ENCODE measurements around the gene GPATCH1.

GPATCH1 gene

DNA sequence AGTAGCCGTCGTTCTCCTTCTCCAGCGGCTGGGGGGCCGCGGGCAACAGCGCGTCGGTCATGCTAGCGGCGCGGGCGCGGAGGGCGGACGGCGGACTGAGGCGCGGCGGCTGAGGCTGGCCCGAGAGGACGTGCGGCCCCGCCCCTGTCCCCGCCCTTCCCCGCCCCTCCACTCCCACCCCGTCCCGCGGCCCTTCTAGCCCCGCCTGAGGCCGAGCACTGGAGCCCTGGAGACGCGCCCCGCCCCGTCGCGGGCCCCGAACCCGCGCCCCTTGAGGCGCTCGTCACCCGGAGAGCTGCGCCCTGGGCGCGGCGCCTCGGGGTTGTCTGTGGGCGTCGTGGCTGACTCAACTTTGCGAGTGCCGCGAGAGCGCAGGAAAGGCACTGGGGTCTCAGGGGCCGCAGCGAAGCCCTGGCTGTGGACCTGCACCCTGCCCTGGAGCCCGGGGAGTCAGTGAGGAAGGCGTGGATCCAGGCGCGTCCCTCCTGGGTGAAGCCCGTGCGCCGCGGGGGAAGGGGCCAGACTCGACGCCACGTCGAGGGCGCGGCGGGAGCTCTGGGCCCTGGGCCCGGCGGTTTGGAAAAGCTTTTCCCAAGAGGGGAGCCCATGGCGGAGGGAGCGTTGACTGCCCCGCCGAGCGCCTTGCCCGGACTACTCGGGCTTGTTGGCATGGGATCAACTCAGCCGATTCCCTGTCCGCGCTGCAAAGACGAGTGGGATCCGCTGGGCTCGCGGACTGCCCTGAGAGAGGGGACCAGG is 16.0 kb upstream of the GPATCH1 start, which contains the start of gene RHPN2:
Gene RHPN2, minus strand, starts transcription at position 97 of the 759 bp plus-strand sequence. Its CDS starts 36 bp downstream, at position 61.
- DNase-seq, result no peak

DNA sequence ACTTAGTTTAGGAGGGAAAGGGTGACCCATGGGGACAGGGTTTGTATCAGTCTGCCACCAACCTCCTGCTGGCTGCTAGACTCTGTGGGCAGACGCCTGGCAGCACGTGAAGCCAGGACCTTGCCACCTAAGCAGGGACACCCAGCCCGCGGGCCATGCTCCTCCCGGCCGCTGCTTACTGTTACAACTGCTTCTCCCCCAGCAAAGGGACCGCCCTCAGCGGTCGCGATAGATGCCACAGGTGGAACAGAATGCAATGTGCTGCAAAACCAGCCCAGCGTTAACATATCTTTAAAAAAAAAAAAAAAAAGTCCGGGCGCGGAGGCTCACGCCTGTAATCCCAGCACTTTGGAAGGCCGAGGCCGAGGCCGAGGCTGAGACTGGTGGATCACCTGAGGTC is 14.4 kb upstream of the GPATCH1 start:
- no peak for DNase-seq

DNA sequence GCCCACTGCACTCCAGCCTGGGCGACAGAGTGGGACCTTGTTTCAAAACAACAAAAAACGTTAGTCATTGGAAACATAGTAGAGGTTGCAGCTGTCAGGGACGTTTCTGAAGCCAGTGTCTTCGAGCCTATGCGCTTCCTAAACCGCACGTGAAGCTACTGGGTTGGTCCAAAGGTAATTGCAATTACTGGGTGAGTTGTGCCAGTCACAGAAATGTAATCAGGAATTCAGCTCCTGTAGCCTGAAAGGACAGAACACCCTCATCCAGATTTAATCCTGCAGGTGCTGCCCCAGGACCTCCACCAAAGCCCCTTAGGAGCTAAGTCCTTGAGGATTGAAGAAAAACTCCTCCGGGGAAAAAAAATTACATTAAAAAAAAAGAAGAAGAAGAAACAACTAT is 13.9 kb upstream of the GPATCH1 start:
- no peak for DNase-seq

DNA sequence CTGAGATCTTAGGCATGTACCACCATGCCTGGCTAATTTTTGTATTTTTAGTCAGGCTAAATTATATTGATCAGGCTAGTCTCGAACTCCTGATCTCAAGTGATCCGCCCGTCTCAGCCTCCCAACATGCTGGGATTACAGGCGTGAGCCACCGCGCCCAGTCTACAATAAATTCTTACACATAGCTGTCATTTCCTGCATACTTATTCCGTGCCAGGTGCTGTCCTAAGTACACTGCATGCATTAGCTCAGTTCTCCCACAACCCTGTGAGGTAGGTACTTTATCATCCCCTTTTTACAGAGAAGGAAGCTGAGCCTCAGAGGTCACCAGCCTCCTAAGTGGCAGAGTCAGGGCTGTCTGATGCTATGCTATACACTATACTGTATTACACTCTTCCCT is 9.1 kb upstream of the GPATCH1 start:
- DNase-seq, result no peak

DNA sequence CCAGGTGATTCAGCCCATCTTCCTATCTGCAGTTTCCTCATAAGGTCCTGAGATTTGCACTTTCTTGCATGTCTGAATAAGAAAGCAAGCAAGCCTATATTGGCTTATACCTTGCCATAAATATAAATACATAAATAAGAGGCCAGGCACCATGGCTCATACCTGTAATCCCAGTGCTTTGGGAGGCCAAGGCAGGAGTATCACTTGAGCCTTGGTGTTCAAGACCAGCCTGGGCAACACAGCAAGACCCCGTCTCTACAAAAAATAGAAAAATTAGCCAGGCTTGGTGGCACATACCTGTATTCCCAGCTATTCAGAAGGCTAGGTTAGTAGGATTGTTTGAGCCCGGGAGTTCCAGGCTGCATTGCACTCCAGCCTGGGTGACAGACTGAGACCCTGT is 5.5 kb upstream of the GPATCH1 start:
- no peak for DNase-seq

DNA sequence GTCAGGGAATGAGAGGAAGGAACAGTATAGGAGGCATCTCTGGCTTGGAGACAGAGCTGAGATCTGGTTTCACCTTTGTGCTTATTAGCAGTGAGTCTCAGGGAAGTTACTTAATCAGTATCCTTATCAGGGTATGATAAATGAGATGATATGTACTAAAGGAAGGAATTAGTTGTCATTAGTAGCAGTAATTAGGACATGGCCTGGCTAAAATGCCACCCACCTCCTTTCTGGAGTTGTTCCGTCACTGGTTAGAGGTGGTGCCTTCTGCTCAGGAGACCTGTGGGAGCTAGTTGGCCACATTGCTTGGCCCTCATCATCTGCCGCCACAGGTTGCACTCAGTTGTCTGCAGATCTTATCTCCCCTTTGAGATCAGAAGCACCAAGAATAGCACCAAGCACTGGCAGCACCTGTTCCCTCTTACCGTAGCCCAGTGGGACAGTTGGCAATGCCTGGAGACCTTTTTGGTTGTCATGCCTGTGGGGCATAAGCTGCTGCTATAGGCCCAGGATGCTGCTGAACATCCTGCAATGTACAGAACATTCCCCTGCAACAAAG is 4.7 kb downstream of the GPATCH1 start:
- DNase-seq, result no peak

DNA sequence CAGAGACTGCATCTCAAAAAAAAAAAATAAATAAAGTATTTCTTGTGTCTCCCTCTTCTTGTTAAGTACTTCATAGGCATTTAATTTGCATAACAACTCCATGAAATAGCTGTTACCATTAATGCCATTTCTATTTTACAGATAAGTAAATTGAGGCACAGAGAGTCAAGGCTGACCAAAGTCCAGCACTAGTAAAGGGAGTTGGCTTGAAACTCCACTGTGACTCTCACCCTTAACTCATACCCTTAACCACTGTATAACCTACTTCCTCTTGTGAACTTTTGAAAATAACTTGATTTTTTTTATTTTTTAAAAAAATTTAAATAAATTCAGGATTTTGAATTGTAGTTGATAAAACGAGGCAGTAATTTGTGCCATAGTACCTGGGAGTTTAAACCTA is 6.0 kb downstream of the GPATCH1 start:
- DNase-seq, result no peak

DNA sequence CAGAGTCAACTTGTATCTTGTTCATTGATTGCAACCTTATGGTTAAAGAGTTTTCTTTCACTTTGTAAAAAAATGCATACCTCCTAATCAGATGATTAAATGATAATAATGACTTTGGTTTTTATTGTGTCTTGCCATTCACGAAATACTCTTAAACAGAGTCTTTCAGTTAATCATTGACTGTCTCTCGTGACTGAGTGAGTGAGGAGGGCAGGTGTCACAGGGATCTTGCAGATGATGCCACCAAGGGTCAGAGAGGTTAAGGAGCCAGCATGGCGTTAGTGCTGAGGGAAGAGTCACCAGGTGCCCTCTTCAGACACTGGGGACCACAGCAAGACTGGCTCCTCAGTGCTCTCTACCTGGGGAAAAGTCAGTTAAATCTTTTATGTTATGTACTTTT is 8.0 kb downstream of the GPATCH1 start:
- no peak for DNase-seq

DNA sequence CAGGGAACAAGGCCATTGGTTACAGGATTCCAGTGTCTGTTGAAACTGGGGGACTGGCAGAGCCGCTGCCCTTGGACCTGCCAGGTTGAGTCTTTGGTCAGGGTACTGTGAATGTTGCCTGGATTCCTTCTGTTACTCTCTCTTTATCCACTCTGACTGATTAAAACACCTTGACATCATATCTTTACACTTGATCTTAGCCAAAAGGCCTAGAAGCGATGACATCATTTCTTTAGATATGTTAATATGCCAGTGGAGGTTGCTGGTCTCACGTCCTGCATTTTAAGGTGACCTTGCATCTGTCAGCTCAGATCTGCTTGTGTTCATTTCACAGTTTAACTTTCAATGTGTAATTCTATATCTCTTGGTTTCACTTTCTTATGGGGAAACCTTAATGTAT is 9.2 kb downstream of the GPATCH1 start:
- DNase-seq, result no peak

DNA sequence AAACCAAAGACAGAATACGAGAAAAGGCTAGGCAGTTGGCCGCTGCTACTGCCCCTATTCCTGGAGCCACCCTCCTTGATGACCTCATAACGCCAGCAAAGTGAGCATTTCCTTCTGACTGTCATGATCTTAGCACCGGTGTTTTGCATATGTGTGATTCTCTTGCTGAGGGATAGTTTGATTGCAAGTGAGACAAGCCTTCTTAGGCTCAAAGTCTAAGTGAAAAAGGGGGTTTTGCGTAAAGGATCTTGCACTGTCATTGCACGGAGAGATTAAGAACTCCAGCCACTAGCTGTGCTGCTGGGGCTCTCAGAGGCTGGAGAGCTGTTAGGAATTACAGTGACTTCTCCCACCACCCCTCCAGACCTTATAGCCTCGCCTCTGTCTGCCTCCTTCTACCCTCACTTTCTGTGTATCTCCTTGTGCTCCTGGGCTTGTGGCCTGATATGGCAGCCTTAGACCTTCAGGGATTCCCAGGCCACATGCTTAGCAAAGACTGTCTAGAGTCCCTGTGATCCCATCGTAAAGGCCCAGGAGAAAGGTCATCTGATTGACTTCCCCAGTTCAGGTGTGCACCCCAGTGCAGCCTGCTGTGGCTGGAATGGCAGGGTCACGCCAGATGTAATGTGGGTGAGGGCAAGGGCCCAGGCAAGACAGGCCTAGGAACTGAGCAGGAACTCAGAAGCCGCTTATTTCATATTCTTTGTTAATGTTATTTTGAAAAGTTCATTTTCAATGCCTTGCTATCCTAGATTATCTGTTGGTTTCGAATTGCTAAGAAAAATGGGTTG is 12.6 kb downstream of the GPATCH1 start:
- DNase-seq, result no peak

DNA sequence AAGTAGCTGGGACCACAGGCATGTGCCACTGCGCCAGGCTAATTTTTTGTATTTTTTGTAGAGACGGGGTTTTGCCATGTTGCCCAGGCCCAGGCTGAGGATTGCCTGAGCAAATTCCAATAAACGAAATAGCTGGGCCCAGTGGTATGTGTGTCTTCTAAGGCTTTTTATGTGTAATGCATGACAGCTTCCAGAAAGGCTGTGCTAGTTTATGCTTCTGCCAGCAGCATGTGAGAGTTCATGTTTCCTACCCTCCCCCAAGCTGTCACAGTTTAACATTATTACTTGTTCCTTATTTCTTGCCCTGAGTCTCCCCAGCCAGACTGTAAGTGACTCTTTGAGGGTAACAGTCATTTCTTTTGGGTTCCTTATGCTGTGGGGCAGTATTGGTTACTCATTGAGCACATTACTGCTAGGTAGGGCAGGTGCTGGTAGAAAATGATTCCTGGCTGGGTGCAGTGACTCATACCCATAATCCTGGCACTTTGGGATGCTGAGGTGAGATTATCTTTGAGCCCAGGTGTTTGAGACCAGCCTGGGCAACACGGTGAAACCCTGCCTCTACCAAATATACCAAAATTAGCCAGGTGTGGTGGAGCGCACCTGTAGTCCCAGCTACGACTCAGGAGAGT is 13.6 kb downstream of the GPATCH1 start:
- DNase-seq, result no peak

DNA sequence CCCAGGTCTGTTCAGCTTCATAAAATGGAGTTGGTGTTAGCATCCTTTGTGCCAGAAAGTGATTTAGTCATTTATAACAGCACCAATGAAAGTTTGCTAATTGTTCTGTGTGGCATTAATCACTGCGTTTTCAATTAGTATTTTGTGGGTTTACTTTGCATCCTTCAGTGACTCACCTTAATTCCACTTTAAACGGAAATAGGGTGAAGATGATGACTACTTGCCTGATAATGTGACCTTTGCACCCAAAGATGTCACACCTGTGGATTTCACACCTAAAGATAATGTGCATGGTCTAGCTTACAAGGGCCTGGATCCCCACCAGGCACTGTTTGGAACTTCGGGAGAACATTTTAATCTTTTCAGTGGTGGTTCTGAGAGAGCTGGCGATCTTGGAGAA is 15.0 kb downstream of the GPATCH1 start:
- DNase-seq, result no peak

DNA sequence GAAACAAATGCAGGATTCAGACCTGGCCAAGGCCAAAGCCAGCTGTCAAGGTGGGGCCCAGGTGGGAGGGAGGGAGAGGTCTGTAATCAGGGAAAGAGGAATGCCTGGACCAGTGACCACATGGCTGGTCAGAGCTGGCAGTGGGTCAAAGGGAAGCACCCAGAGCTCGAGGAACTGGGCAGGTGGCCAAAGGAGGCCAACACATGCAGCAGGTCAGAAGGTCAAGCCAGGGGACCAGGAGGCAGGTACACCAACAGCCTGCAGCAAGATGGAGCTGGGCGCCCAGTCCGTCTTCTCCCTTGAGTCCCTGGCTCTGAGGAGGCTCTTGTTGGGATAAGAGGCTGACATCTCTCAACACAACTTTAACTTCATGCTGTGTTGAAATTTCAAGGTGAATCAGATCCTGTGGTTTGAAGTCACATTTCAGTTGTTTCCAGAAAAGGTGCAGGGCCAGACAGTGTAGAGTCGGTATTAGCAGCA is 17.1 kb downstream of the GPATCH1 start:
- no peak for DNase-seq

DNA sequence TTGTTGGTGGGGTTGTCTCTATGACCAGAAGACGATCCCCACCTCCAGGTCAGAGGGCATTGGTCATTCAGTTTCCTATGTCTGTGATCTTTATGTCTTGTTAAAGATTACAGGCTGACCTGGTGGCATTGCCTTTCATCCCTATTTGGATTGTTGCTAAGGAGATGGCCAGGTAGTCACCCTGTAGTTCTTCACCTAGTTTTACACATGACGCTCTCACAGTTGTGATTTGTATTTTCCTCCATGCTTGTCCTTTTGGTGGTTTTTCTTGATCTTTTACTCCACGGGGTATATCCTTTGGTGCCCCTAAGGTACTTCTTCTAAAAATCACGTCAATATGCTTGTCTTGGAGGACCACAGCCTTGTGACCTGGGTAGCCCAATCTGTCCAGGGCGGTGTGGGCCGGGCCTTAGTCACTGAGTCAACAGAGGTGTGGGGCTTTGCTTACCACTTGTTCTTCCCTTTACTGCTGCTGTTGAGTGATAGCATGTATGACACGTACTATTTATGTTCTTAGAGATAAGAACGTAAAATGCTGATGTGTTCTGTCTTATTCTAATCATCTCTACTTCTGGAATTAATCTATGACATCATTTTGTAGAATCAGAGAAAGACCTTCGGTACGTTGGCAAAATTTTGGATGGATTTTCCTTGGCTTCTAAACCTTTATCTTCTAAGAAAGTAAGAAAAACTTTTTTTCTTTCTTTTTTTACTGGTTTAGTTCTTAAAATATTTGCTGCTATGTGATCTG is 20.1 kb downstream of the GPATCH1 start:
- DNase-seq, result no peak

DNA sequence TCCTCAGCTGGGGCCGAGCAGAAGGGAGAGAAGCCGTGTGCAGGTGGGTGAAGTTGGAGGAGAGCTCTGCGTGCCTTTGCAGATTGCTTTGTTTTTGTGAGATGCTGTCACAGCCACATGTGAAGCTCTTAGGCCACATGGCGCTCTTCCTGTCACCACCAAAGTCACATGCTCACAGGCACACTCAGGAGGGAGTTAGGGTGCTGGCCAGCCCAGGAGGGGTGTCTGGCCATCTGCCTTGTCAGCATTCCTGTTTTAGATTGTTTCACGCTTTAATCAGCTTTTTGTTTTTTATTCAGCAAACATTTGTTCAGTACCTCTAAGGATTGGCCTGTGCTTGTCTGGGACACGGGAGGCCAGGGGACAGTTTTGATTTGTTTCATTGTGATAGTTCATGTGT is 21.9 kb downstream of the GPATCH1 start:
- DNase-seq, result no peak

DNA sequence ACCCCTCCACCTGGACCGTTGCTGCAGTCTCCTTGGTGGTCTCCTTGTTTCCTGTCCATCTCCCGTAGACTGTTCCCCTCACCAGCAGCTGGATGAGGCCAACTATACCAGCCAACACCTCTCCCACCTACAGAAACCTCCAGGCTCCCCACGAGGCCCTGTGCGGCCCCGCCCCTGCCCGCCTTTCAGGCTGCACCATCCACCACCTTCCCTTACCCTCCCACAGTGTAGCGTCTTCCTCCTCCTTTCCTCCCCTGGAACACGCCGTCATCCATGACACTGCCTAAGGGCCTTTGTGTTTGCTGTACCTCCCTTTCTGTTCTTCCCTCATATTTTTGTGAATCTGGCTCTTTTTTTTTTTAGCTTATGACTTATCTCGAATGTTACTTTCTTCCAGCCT is 27.2 kb downstream of the GPATCH1 start:
- DNase-seq, result no peak

DNA sequence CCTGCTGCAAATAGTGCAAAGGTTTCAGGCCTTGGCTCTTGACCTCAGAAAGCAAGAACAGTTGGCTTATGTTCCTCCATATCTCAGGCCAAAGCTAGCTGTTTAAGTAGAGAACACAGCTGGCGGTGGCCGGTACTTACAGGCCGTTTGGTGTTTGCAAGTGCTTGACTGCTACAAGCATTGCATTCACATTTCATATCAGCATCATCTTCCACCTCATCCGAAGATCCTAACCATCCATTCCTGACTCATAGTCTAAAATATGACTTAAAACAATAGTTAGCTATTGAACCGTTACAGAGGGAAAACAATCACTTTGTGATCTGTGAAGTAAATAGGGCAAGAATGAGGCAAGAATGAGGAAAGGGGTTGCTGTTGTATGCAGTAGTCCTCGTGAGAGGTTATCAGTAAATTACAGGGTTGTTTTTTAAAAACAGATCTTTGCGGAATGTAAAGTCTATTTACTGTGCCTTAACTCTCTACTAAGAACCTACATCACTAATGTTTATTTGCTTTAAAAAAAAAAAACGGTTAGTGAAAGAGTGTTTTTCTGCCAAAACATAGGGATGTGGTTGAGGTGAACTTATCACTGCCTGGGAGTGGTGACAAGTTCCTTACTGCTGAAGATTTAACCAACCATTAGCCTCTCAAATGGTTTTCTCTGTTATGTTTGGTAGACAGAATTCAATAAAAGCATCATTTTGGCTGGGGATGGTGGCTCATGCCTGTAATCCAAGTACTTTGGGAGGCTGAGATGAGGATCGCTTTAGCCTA is 29.3 kb downstream of the GPATCH1 start:
- DNase-seq, result no peak

DNA sequence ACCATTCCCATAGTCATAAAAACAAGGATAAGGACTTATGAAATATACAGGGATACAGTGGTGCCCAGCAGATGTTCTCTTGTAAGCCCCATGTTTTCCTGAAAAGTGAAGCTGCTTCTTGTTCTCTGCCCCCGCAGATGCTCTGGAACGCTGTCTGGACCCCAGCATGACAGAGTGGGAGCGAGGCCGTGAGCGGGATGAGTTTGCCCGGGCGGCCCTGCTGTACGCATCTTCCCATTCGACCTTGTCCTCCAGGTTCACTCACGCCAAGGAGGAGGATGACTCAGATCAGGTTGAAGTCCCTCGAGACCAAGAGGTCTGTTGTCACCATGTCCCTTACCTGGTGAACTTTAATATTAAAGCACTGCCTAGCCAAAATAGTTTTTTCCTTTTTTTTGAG is 30.6 kb downstream of the GPATCH1 start:
- DNase-seq, result no peak

DNA sequence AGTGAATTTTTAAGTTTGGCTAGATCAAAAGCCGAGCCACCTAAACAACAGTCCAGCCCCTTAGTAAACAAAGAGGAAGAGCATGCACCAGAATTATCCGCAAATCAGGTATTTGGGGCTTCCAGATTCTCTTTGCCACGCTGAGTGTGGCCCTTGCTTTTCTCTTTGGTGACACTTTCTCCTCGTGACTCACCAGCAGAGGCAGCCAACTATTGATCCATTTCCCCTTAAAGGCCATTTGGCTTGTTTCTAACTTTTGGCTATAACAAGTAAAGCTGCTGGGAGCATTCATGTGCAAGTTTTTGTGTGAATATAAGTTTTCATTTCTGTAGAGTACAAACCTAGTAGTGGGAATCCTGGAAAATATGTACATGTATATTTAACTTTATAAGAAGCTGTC is 33.3 kb downstream of the GPATCH1 start:
- DNase-seq, result no peak

DNA sequence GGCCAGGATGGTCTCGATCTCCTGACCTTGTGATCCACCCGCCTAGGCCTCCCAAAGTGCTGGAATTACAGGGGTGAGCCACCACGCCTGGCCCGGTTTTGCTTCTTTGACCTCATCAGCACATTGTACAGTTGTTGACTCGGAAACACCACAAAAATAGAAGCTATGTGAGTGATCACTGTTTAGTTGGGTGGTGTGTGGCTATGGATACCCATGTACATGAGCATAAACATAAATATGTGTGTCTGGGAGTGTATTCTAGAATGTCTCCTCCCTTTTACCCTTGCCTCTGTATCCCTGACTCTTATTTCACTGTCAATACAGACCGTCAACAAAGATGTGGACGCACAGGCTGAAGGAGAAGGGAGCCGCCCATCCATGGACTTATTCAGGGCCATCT is 36.5 kb downstream of the GPATCH1 start:
- DNase-seq, result no peak

DNA sequence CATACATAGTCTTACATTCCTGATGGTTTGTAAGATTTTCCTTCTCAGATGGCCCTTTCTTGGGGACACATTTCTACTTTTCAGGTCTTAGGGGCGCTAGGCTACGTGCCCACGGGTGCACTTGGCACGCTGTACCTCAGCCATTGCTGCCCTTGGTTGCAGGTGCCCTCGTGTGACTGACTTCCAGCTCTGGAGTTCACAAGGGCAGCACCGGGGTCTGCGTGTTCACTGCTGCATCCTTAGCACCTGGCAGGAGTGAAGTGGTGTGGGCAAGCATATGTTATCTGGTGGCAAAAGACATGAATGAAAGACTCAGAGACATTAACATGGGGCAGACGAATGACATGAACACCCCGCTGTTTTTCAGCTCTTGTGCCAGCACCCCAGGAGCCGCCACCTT is 37.7 kb downstream of the GPATCH1 start:
- no peak for DNase-seq

Measured in AML-193 (cell line).